ENCODE measurements around the gene TMTC1. TPM values are rescaled to one million over a fixed set of nuclear protein-coding genes. Genes with fewer than 3 reads are reported as not detected.

Gene TMTC1
- total and polyA plus RNA-seq, 5 experiments from 2014 or later, result not detected

GRCh38 chr12:29771165-29771564 lies 12.6 kb downstream of the TMTC1 start:
- POLR2A ChIA-PET, result no interaction called here
- H3K36me3 Mint-ChIP-seq, result peaks cover 0 to 10% (median 0%) of the 10 kb centered on the region in 3 donors
- H3K4me1 Mint-ChIP-seq, result no peaks in the 10 kb centered on the region
- no peak overlapping the region for H3K4me3 Mint-ChIP-seq
- DNase-seq, result no peak
- H3K27ac Mint-ChIP-seq, result no peak overlapping the region
- peaks cover 0 to 25% (median 11%) of the 10 kb centered on the region in 9 donors for H3K9me3 Mint-ChIP-seq
- H3K27me3 Mint-ChIP-seq, result peaks cover 0 to 12% (median 6%) of the 10 kb centered on the region in 5 donors
- no peak for ATAC-seq

- Mint-ChIP-seq H3K27me3 (peaks cover 0 to 10% (median 4%) of the 10 kb centered on the region in 5 donors), H3K4me1 (no peaks in the 10 kb centered on the region), H3K36me3 (no peaks in the 10 kb centered on the region), H3K9me3 (peaks cover 0 to 7% (median 0%) of the 10 kb centered on the region in 9 donors), H3K27ac (no peak overlapping the region), H3K4me3 (no peak overlapping the region)
- ATAC-seq (no peak), DNase-seq (no peak)
- POLR2A ChIA-PET, result no interaction called here
Observed at GRCh38 chr12:29769162-29769858, 14.4 kb downstream of the TMTC1 start.

- Mint-ChIP-seq H3K9me3 (no peaks in the 10 kb centered on the region), H3K27me3 (peaks cover 0 to 10% (median 1%) of the 10 kb centered on the region in 5 donors), H3K36me3 (no peaks in the 10 kb centered on the region), H3K27ac (no peak overlapping the region), H3K4me3 (no peak overlapping the region), H3K4me1 (no peaks in the 10 kb centered on the region)
- POLR2A ChIA-PET, result no interaction called here
- DNase-seq (no peak), ATAC-seq (no peak)
Observed at GRCh38 chr12:29768372-29768771, 15.4 kb downstream of the TMTC1 start.

- Mint-ChIP-seq H3K4me3 (no peak overlapping the region), H3K9me3 (no peaks in the 10 kb centered on the region), H3K27me3 (peaks cover 0 to 7% (median 1%) of the 10 kb centered on the region in 5 donors), H3K36me3 (no peaks in the 10 kb centered on the region), H3K4me1 (no peaks in the 10 kb centered on the region), H3K27ac (no peak overlapping the region)
- ATAC-seq (no peak), DNase-seq (no peak)
- POLR2A ChIA-PET, result no interaction called here
Observed at GRCh38 chr12:29763301-29763683, 20.4 kb downstream of the TMTC1 start.

- no peak overlapping the region for H3K27ac Mint-ChIP-seq
- DNase-seq, result no peak
- no peaks in the 10 kb centered on the region for H3K4me1 Mint-ChIP-seq
- H3K4me3 Mint-ChIP-seq, result no peak overlapping the region
- ATAC-seq, result no peak
- H3K27me3 Mint-ChIP-seq, result peaks cover 0 to 6% (median 1%) of the 10 kb centered on the region in 5 donors
- H3K36me3 Mint-ChIP-seq, result no peaks in the 10 kb centered on the region
- peaks cover 0 to under 1% (median 0%) of the 10 kb centered on the region in 9 donors for H3K9me3 Mint-ChIP-seq
- POLR2A ChIA-PET, result no interaction called here
Observed at GRCh38 chr12:29762637-29763300, 21.0 kb downstream of the TMTC1 start.

- Mint-ChIP-seq H3K9me3 (peaks cover 0 to 4% (median 0%) of the 10 kb centered on the region in 9 donors), H3K4me1 (no peaks in the 10 kb centered on the region), H3K36me3 (no peaks in the 10 kb centered on the region), H3K27me3 (no peaks in the 10 kb centered on the region), H3K4me3 (no peak overlapping the region), H3K27ac (no peak overlapping the region)
- DNase-seq (no peak), ATAC-seq (no peak)
- POLR2A ChIA-PET, result no interaction called here
Observed at GRCh38 chr12:29759950-29760349, 23.8 kb downstream of the TMTC1 start.

GRCh38 chr12:29756741-29757390 lies 26.9 kb downstream of the TMTC1 start:
- ATAC-seq (no peak), DNase-seq (no peak)
- POLR2A ChIA-PET, result no interaction called here
- peaks cover 0 to 4% (median 0%) of the 10 kb centered on the region in 9 donors for H3K9me3 Mint-ChIP-seq
- H3K36me3 Mint-ChIP-seq, result no peaks in the 10 kb centered on the region
- no peak overlapping the region for H3K27ac Mint-ChIP-seq
- no peak overlapping the region for H3K4me3 Mint-ChIP-seq
- H3K4me1 Mint-ChIP-seq, result no peaks in the 10 kb centered on the region
- no peaks in the 10 kb centered on the region for H3K27me3 Mint-ChIP-seq

GRCh38 chr12:29754235-29755189 lies 29.2 kb downstream of the TMTC1 start:
- peaks cover 0 to 12% (median 0%) of the 10 kb centered on the region in 5 donors for H3K27me3 Mint-ChIP-seq
- H3K36me3 Mint-ChIP-seq, result no peaks in the 10 kb centered on the region
- H3K27ac Mint-ChIP-seq, result no peak overlapping the region
- ATAC-seq, result no peak
- DNase-seq, result no peak
- H3K9me3 Mint-ChIP-seq, result peaks cover 0 to 7% (median 1%) of the 10 kb centered on the region in 9 donors
- no peaks in the 10 kb centered on the region for H3K4me1 Mint-ChIP-seq
- H3K4me3 Mint-ChIP-seq, result no peak overlapping the region
- POLR2A ChIA-PET, result no interaction called here

GRCh38 chr12:29752121-29752520 lies 31.6 kb downstream of the TMTC1 start:
- ATAC-seq, result no peak
- Mint-ChIP-seq H3K36me3 (no peaks in the 10 kb centered on the region), H3K4me1 (no peaks in the 10 kb centered on the region), H3K9me3 (peaks cover 0 to 15% (median 0%) of the 10 kb centered on the region in 9 donors), H3K4me3 (no peak overlapping the region), H3K27ac (no peak overlapping the region), H3K27me3 (peaks cover 0 to 16% (median 0%) of the 10 kb centered on the region in 5 donors)
- POLR2A ChIA-PET, result no interaction called here
- DNase-seq, result no peak

GRCh38 chr12:29751676-29752075 lies 32.1 kb downstream of the TMTC1 start:
- Mint-ChIP-seq H3K4me1 (no peaks in the 10 kb centered on the region), H3K27me3 (peaks cover 0 to 16% (median 0%) of the 10 kb centered on the region in 5 donors), H3K36me3 (no peaks in the 10 kb centered on the region), H3K9me3 (peaks cover 0 to 15% (median 0%) of the 10 kb centered on the region in 9 donors), H3K4me3 (no peak overlapping the region), H3K27ac (peak overlapping the region in 1 of 10 donors; percentile 50)
- DNase-seq (no peak), ATAC-seq (no peak)
- POLR2A ChIA-PET, result no interaction called here

- DNase-seq (no peak), ATAC-seq (no peak)
- no peak overlapping the region for H3K4me3 Mint-ChIP-seq
- H3K27ac Mint-ChIP-seq, result no peak overlapping the region
- POLR2A ChIA-PET, result no interaction called here
- peaks cover 0 to 15% (median 0%) of the 10 kb centered on the region in 9 donors for H3K9me3 Mint-ChIP-seq
- peaks cover 0 to 16% (median 0%) of the 10 kb centered on the region in 5 donors for H3K27me3 Mint-ChIP-seq
- H3K4me1 Mint-ChIP-seq, result no peaks in the 10 kb centered on the region
- no peaks in the 10 kb centered on the region for H3K36me3 Mint-ChIP-seq
Observed at GRCh38 chr12:29750928-29751220, 32.9 kb downstream of the TMTC1 start.

- POLR2A ChIA-PET, result no interaction called here
- no peak for ATAC-seq
- no peaks in the 10 kb centered on the region for H3K36me3 Mint-ChIP-seq
- peaks cover 0 to 16% (median 0%) of the 10 kb centered on the region in 5 donors for H3K27me3 Mint-ChIP-seq
- H3K4me3 Mint-ChIP-seq, result no peak overlapping the region
- no peaks in the 10 kb centered on the region for H3K4me1 Mint-ChIP-seq
- H3K27ac Mint-ChIP-seq, result no peak overlapping the region
- DNase-seq, result no peak
- H3K9me3 Mint-ChIP-seq, result peaks cover 0 to 15% (median 0%) of the 10 kb centered on the region in 9 donors
Observed at GRCh38 chr12:29750131-29750927, 33.4 kb downstream of the TMTC1 start.
